ENCODE measurements around the gene SMIM20.

GRCh38 chr4:25966171-25966570 is 52.2 kb downstream of the SMIM20 start:
- TF ChIP-seq EZH2phosphoT487 (IDR thresholded peaks at IDR 0.05; ENCODE audit: low read length), result no peak
- no peak for TF ChIP-seq CTCF (IDR thresholded peaks at IDR 0.05; ENCODE audit: low read length)

All from MM.1S (cell line).